Tibial nerve (tissue), 4 donors: ENCODE results near the gene RPS6KA6. TPM values are rescaled to one million over a fixed set of nuclear protein-coding genes. Genes with fewer than 3 reads are reported as not detected.

ENCODE experiments used
- DNase-seq, 2 donors: peaks; one replicate each; pipeline ENCODE4 v3.0.0-alpha.2; 2019; ENCODE audit warnings: low spot score in 2 of 2
- H3K27ac ChIP-seq, 4 donors: fragments of 200-600 bp; sonication (generic) in 3 of 4; one replicate each; pipeline ENCODE4 v1.5.1; 2017 to 2019; ENCODE audit warnings: mild to moderate bottlenecking in 1 of 4
- H3K27me3 ChIP-seq, 2 donors: fragments of 200-600 bp; sonication (generic) in 1 of 2; one replicate each; pipeline versions ENCODE4 v1.5.1 to v1.6.0; 2017 to 2019
- H3K36me3 ChIP-seq, 3 donors: fragments of 200-600 bp; sonication (generic); one replicate each; pipeline ENCODE4 v1.5.1; 2018 to 2019
- H3K4me1 ChIP-seq, 4 donors: fragments of 200-600 bp; sonication (generic) in 3 of 4; one replicate each; pipeline ENCODE4 v1.5.1; 2017 to 2019
- H3K4me3 ChIP-seq, 4 donors: fragments of 200-600 bp; sonication (generic) in 3 of 4; one replicate each; pipeline ENCODE4 v1.5.1; 2017 to 2019; ENCODE audit warnings: mild to moderate bottlenecking in 1 of 4, moderate library complexity in 1 of 4
- H3K9me3 ChIP-seq, 4 donors: fragments of 200-600 bp; sonication (generic) in 3 of 4; one replicate each; pipeline ENCODE4 v1.5.1; 2017 to 2019
- EP300 ChIP-seq, 2 donors: sonication (generic); formaldehyde crosslinking; IDR thresholded peaks; one replicate each; pipeline ENCODE4 v1.6.1; 2017; ENCODE audit warnings: antibody characterized with exemption in 2 of 2, mild to moderate bottlenecking in 1 of 2
- POLR2A ChIP-seq, 2 donors: fragments of 450-650 bp; IDR thresholded peaks; one replicate each; pipeline ENCODE4 v1.6.1; 2017; ENCODE audit warnings: antibody characterized with exemption in 2 of 2, mild to moderate bottlenecking in 2 of 2, moderate library complexity in 2 of 2
- WGBS, 2 donors: methylation state at CpG; one replicate each; pipeline ENCODE4 v1.1.5; 2018; 5-methylcytosine and 5-hydroxymethylcytosine counted together
- total RNA-seq, 4 donors: library from RNA; depleted of rRNA; stranded (reverse); fragments of >200 nt; gene quantifications; one replicate each; pipeline ENCODE4 v1.1.0, GENCODE V29; 2016
- TF ChIP-seq, protein P1 (sequence below), 5 experiments: fragments of 200-600 bp in 3 of 5; fragments of 450-650 bp in 2 of 5; sonication (generic) in 3 of 5; IDR thresholded peaks; one replicate each; pipeline ENCODE4 v1.5.1; 2016 to 2019; ENCODE audit warnings: antibody characterized with exemption in 5 of 5, mild to moderate bottlenecking in 3 of 5, moderate library complexity in 2 of 5

RPS6KA6 gene
- total RNA-seq, 4 donors from 2014 or later, result 0.60 to 4.3 (median 1.4) TPM

DNA sequence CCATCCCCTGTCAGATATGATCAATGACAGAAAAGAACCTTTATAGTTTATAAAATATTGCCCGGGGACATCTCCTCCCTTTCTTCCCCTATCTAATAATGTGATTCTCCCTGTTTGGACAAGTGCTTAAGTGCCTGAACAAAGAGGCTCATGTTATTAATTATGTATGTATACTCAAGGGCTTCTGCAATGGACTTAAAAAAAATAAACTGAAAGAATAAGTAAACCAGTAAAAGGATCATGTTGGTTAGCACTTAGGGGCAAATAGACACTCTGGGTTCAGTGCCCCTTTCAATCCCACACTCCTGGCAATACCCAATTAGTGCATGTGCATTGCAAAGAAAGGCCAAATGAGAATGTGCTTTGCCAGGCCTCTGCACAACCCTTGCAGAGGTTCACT, 30.7 kb upstream of the RPS6KA6 start:
- TF ChIP-seq EP300 (IDR thresholded peaks at IDR 0.05) (no peak), POLR2A (IDR thresholded peaks at IDR 0.05) (no peak)
- TF ChIP-seq, protein P1, sequence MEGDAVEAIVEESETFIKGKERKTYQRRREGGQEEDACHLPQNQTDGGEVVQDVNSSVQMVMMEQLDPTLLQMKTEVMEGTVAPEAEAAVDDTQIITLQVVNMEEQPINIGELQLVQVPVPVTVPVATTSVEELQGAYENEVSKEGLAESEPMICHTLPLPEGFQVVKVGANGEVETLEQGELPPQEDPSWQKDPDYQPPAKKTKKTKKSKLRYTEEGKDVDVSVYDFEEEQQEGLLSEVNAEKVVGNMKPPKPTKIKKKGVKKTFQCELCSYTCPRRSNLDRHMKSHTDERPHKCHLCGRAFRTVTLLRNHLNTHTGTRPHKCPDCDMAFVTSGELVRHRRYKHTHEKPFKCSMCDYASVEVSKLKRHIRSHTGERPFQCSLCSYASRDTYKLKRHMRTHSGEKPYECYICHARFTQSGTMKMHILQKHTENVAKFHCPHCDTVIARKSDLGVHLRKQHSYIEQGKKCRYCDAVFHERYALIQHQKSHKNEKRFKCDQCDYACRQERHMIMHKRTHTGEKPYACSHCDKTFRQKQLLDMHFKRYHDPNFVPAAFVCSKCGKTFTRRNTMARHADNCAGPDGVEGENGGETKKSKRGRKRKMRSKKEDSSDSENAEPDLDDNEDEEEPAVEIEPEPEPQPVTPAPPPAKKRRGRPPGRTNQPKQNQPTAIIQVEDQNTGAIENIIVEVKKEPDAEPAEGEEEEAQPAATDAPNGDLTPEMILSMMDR (IDR thresholded peaks at IDR 0.05), result no peak
- Histone ChIP-seq H3K4me3 (no peak overlapping the region), H3K27ac (no peak overlapping the region), H3K9me3 (peaks cover 0 to 1% (median 0%) of the 10 kb centered on the region in 4 donors), H3K36me3 (no peaks in the 10 kb centered on the region), H3K27me3 (no peaks in the 10 kb centered on the region), H3K4me1 (no peaks in the 10 kb centered on the region)
- WGBS, 2 donors, result 53 to 78% methylated on average over 1 of the region's 1 CpG
- DNase-seq, result no peak

DNA sequence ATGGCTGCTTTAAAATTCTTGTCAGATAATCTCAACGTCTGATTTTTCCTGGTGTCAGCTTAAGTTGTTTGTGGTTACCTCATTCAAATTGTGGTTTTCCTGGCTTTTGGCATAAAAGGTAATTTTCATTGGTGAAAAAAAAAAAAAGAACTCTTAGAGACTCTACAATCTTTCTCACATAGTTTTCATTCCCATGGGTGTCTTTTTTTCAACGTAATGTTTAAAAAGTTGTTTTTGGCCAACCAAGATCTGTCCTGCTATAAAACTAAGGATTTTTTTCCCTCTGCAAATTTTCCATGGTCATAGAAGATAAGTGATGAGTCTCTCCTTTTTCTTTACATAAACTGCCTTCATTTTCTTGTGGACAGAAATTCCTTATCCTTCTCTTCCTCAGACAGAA, 28.9 kb upstream of the RPS6KA6 start:
- TF ChIP-seq POLR2A (IDR thresholded peaks at IDR 0.05), result no peak
- TF ChIP-seq EP300 (IDR thresholded peaks at IDR 0.05), result no peak
- TF ChIP-seq, protein P1 (IDR thresholded peaks at IDR 0.05), result no peak
- Histone ChIP-seq H3K27ac (no peak overlapping the region), H3K4me3 (no peak overlapping the region), H3K4me1 (no peaks in the 10 kb centered on the region), H3K9me3 (peaks cover 0 to 3% (median 0%) of the 10 kb centered on the region in 4 donors), H3K36me3 (no peaks in the 10 kb centered on the region), H3K27me3 (no peaks in the 10 kb centered on the region)
- DNase-seq, result no peak
- 24 to 40% methylated on average over 2 of the region's 2 CpGs for WGBS, 2 donors

DNA sequence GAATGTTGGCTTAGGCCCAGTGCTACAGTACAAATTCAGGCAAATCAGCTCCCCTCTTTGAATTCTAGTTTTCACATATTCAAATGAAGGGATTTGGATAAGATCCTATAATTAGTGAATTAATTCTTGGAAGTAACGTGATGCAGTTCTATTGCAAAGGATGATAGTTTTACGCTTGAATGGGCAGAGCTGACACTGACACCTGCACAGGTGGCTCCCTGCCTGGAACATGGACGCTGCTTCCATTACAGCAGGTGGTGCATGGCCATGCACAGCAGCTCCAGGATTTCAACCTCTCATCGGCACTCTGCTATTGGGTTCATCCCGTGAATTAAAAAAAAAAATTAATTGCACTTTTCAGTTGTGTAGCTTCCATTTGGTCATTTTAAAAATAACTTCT, 28.4 kb upstream of the RPS6KA6 start:
- DNase-seq, result no peak
- Histone ChIP-seq H3K27ac (no peak overlapping the region), H3K9me3 (peaks cover 0 to 3% (median 0%) of the 10 kb centered on the region in 4 donors), H3K4me1 (no peaks in the 10 kb centered on the region), H3K4me3 (no peak overlapping the region), H3K36me3 (no peaks in the 10 kb centered on the region), H3K27me3 (no peaks in the 10 kb centered on the region)
- TF ChIP-seq POLR2A (IDR thresholded peaks at IDR 0.05) (no peak), EP300 (IDR thresholded peaks at IDR 0.05) (no peak)
- TF ChIP-seq, protein P1 (IDR thresholded peaks at IDR 0.05), result no peak
- 72 to 74% methylated on average over 5 of the region's 5 CpGs for WGBS, 2 donors

DNA sequence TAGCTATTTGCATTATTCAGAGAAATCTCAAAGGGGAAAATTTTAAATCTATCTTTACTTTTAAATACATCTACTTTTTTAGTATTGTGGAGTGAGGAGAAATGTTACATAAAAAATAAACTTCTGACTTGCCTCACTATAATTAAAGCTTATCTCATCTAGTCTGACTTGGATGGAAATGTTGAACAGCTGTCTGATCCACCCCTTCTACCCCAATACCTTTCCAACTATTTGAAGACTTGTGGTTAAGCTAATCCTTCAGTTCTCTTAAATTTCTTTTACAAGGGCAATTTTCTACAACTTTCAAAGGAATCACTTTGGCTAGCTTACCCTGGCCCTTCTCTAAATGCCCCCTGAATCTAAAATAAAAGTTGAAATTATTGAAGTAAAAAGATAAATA, 17.3 kb upstream of the RPS6KA6 start:
- TF ChIP-seq EP300 (IDR thresholded peaks at IDR 0.05) (no peak), POLR2A (IDR thresholded peaks at IDR 0.05) (no peak)
- TF ChIP-seq, protein P1 (IDR thresholded peaks at IDR 0.05), result no peak
- Histone ChIP-seq H3K36me3 (no peaks in the 10 kb centered on the region), H3K27me3 (no peaks in the 10 kb centered on the region), H3K4me1 (no peaks in the 10 kb centered on the region), H3K4me3 (no peak overlapping the region), H3K9me3 (no peaks in the 10 kb centered on the region), H3K27ac (no peak overlapping the region)
- DNase-seq, result no peak

DNA sequence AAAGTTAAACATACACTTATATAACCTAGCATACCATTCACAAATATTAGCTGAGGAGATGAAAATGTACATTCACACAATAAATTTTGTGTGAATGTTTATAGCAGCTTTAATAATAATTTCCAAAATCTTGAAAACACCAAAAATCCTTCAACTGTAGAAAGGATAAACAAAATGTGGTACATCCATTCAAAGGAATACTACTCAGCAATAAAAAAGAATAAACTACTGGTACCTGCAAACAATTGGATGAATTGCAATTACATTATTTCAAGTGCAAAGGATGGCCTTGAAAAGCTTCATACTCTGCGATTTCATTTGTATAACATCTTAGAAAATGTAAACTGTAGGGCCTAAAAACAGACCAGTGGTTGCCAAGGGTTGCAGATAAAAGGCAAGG, 11.7 kb upstream of the RPS6KA6 start:
- Histone ChIP-seq H3K9me3 (peaks cover 0 to 7% (median 1%) of the 10 kb centered on the region in 4 donors), H3K36me3 (no peaks in the 10 kb centered on the region), H3K27me3 (no peaks in the 10 kb centered on the region), H3K4me3 (no peak overlapping the region), H3K4me1 (no peaks in the 10 kb centered on the region), H3K27ac (no peak overlapping the region)
- no peak for TF ChIP-seq EP300 (IDR thresholded peaks at IDR 0.05)
- no peak for TF ChIP-seq POLR2A (IDR thresholded peaks at IDR 0.05)
- TF ChIP-seq, protein P1 (IDR thresholded peaks at IDR 0.05), result no peak
- DNase-seq, result no peak
- 61 to 100% methylated on average over 1 of the region's 1 CpG for WGBS, 2 donors
